Activated B cell treated with CpG ODN at 0.5 μM for 24 hours (primary cell): ENCODE results near the gene ARHGAP25. TPM values are rescaled to one million over a fixed set of nuclear protein-coding genes. Genes with fewer than 3 reads are reported as not detected.
A peak's percentile ranks its signal among the peaks of the same experiment; 100 is the strongest.

Source experiments
- ATAC-seq: fragments of 200-7000 bp; cut with Tn5 transposase; one replicate; pipeline ENCODE4 v1.10.0; 2021; ENCODE audit warnings: low read depth, mild to moderate bottlenecking, moderate library complexity
- CTCF ChIA-PET: fragments of 350-600 bp; sonication (Branson Sonifier 250); formaldehyde crosslinking; loops from one replicate; lab custom pipeline; 2021; ENCODE audit warnings: antibody characterized with exemption; lab: Charles Lee
- POLR2A ChIA-PET: fragments of 350-600 bp; sonication (Branson Sonifier 250); formaldehyde crosslinking; loops from one replicate; lab custom pipeline; 2021; ENCODE audit warnings: antibody characterized with exemption; lab: Charles Lee
- DNase-seq: peaks from one replicate; pipeline ENCODE4 v3.0.0; 2022
- H3K27ac Mint-ChIP-seq: one replicate; pipeline ENCODE4 v1.8.0; 2020; ENCODE audit warnings: mixed read lengths
- H3K27me3 Mint-ChIP-seq: one replicate; pipeline ENCODE4 v1.8.0; 2021; ENCODE audit warnings: mixed read lengths
- H3K36me3 Mint-ChIP-seq: one replicate; pipeline ENCODE4 v1.8.0; 2021; ENCODE audit warnings: low read depth, mixed read lengths
- H3K4me1 Mint-ChIP-seq: one replicate; pipeline ENCODE4 v1.8.0; 2021; ENCODE audit warnings: mixed read lengths
- H3K4me3 Mint-ChIP-seq: one replicate; pipeline ENCODE4 v1.8.0; 2020; ENCODE audit warnings: mild to moderate bottlenecking, mixed read lengths
- H3K9me3 Mint-ChIP-seq: one replicate; pipeline ENCODE4 v1.8.0; 2020; ENCODE audit warnings: mixed read lengths
- CTCF ChIP-seq: fragments of 200-600 bp; IDR thresholded peaks from one replicate; pipeline ENCODE4 v1.8.0; 2022; ENCODE audit warnings: antibody characterized with exemption, mild to moderate bottlenecking
- intact Hi-C: fragments of 100-400 bp; cut with micrococcal nuclease; formaldehyde crosslinking; loops from one replicate; pipeline ENCODE4 v1.15.1; 2024
- total RNA-seq: library from RNA; stranded (reverse); gene quantifications from 2 replicates; pipeline ENCODE4 v1.2.3, GENCODE V29; 2022

ARHGAP25 gene
- total RNA-seq, 1 donor from 2014 or later, result 336 TPM

GRCh38 chr2:68710336-68710735 is 24.3 kb upstream of the ARHGAP25 start:
- no peaks in the 10 kb centered on the region for H3K36me3 Mint-ChIP-seq
- ChIA-PET CTCF (interaction anchor here (0.8 to 5.5 kb wide), 17 partner anchors 12 to 246 kb away, joined by 3 to 102 read pairs (median 13); partner anchors contain the start of genes APLF, ARHGAP25 and FBXO48), POLR2A (interaction anchor here (0.6 to 2.9 kb wide), 12 partner anchors 24 to 196 kb away, joined by 3 to 9 read pairs (median 4); partner anchors contain the start of gene ARHGAP25)
- ATAC-seq, result no peak
- intact Hi-C loops, result no loop called here
- H3K4me1 Mint-ChIP-seq, result peaks cover 47% of the 10 kb centered on the region
- H3K4me3 Mint-ChIP-seq, result no peak overlapping the region
- peak overlapping the region; percentile 61 for H3K27ac Mint-ChIP-seq
- TF ChIP-seq CTCF, result no peak
- H3K9me3 Mint-ChIP-seq, result no peaks in the 10 kb centered on the region
- DNase-seq, result no peak
- H3K27me3 Mint-ChIP-seq, result no peaks in the 10 kb centered on the region

GRCh38 chr2:68710756-68711155 is 23.9 kb upstream of the ARHGAP25 start:
- intact Hi-C loops, result no loop called here

GRCh38 chr2:68714866-68715265 is 19.7 kb upstream of the ARHGAP25 start:
- POLR2A ChIA-PET, result interaction anchor here (0.6 to 5.4 kb wide), 19 partner anchors 10 to 194 kb away, joined by 3 to 39 read pairs (median 4); partner anchors contain the start of gene ARHGAP25
- no peaks in the 10 kb centered on the region for H3K27me3 Mint-ChIP-seq
- no peaks in the 10 kb centered on the region for H3K36me3 Mint-ChIP-seq
- peak overlapping the region; percentile 89 for H3K27ac Mint-ChIP-seq
- CTCF ChIA-PET, result interaction anchor here (1.0 to 2.6 kb wide), 8 partner anchors 20 to 251 kb away, joined by 3 to 12 read pairs (median 4); partner anchors contain the start of gene ARHGAP25
- H3K9me3 Mint-ChIP-seq, result no peaks in the 10 kb centered on the region
- H3K4me1 Mint-ChIP-seq, result peaks cover 78% of the 10 kb centered on the region
- DNase-seq, result peak; percentile 47
- H3K4me3 Mint-ChIP-seq, result peak overlapping the region; percentile 21
- no peak for TF ChIP-seq CTCF
- ATAC-seq, result peak; percentile 93
- intact Hi-C loops, result loop anchor here (1.0 to 2.0 kb wide), 9 partner anchors 12 to 248 kb away; partner anchors contain the start of genes APLF, ARHGAP25 and FBXO48

More at GRCh38 chr2:68710756-68711155, 23.9 kb upstream of the ARHGAP25 start:
- H3K4me3 Mint-ChIP-seq, result no peak overlapping the region
- no peaks in the 10 kb centered on the region for H3K36me3 Mint-ChIP-seq
- ChIA-PET POLR2A (interaction anchor here (0.6 to 2.9 kb wide), 11 partner anchors 24 to 196 kb away, joined by 3 to 9 read pairs (median 5); partner anchors contain the start of gene ARHGAP25), CTCF (interaction anchor here (0.8 to 5.5 kb wide), 17 partner anchors 12 to 246 kb away, joined by 3 to 102 read pairs (median 13); partner anchors contain the start of genes APLF, ARHGAP25 and FBXO48)
- ATAC-seq (no peak), DNase-seq (no peak)
- H3K27me3 Mint-ChIP-seq, result no peaks in the 10 kb centered on the region
- peaks cover 51% of the 10 kb centered on the region for H3K4me1 Mint-ChIP-seq
- peak overlapping the region; percentile 61 for H3K27ac Mint-ChIP-seq
- no peak for TF ChIP-seq CTCF
- no peaks in the 10 kb centered on the region for H3K9me3 Mint-ChIP-seq

- ATAC-seq (peak; percentile 51), DNase-seq (no peak)
- intact Hi-C loops, result loop anchor here (1.0 to 2.0 kb wide), 9 partner anchors 12 to 248 kb away; partner anchors contain the start of genes APLF, ARHGAP25 and FBXO48
- H3K4me3 Mint-ChIP-seq, result peak overlapping the region; percentile 21
- TF ChIP-seq CTCF, result no peak
- ChIA-PET POLR2A (interaction anchor here (0.6 to 5.4 kb wide), 16 partner anchors 11 to 193 kb away, joined by 3 to 39 read pairs (median 6); partner anchors contain the start of gene ARHGAP25), CTCF (interaction anchor here (0.8 to 2.6 kb wide), 15 partner anchors 18 to 252 kb away, joined by 3 to 12 read pairs (median 4); partner anchors contain the start of genes ARHGAP25 and FBXO48)
- H3K4me1 Mint-ChIP-seq, result peaks cover 82% of the 10 kb centered on the region
- H3K9me3 Mint-ChIP-seq, result no peaks in the 10 kb centered on the region
- H3K36me3 Mint-ChIP-seq, result no peaks in the 10 kb centered on the region
- no peaks in the 10 kb centered on the region for H3K27me3 Mint-ChIP-seq
- peak overlapping the region; percentile 89 for H3K27ac Mint-ChIP-seq
Observed at GRCh38 chr2:68715353-68716041, 19.1 kb upstream of the ARHGAP25 start.
